Dermis microvascular lymphatic vessel endothelial cell (primary cell): ENCODE results near the gene PEX11A. TPM values are rescaled to one million over a fixed set of nuclear protein-coding genes. Genes with fewer than 3 reads are reported as not detected.
"Not testable (repeated sequence)": the region's sequence is repeated elsewhere in the genome, so short reads cannot be mapped to it uniquely, and the experiment has no call there.

Source experiments
- DNase-seq, 2 donors: peaks; one replicate each; pipeline versions ENCODE4 v3.0.0 to v3.0.0-alpha.2; 2010; ENCODE audit warnings: low read depth in 2 of 2
- total RNA-seq: library from RNA; depleted of rRNA; stranded (reverse); fragments of >200 nt; gene quantifications from 2 replicates; pipeline ENCODE4 v1.2.1, GENCODE V29; 2014

PEX11A gene, protein sequence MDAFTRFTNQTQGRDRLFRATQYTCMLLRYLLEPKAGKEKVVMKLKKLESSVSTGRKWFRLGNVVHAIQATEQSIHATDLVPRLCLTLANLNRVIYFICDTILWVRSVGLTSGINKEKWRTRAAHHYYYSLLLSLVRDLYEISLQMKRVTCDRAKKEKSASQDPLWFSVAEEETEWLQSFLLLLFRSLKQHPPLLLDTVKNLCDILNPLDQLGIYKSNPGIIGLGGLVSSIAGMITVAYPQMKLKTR
- total RNA-seq = 3.6 and 5.8 TPM in 2 replicates

DNA sequence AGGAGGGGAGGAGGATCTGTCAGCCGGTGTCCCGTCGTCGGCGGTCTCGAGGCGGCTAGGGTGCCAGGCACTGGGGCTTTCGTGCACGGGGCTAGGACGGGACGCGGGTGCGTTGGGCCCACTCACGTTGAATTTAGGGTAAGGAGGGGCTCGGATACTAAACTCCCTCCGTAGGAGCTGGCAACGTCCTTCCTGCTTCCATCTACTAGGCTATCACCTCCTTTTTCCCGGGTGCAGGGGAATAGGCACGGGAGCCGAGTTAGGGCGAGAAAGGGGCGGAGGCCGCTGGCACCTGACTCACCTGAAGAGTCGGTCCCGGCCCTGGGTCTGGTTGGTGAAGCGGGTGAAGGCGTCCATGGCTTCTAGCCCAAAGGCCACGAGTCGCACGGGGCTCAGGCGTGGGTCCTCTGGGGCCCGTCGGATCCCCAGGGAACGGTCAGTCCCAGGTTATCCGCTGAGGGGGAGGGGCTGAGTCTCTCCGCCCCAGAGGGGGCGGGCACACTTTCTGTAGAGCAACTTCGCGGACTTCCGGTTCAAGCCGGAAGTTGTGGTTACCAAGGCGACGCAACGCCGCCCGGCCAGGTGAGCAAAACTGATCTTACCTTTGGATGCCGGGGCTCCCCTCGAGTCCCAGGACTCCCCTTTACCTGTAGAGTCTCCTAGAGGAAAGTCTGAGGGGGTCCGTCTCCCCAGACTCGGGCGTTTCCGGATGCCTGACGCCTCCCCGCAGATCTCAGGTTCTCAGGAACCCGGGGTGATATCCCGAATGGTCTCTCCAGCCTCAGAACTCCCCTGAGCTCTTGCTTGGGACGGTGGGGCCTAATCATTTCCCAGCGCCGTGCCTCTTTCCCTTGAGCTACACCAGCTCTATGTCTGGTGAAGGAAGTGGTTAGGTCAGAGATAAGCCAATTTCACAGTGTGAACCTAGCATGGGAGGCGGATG is at the start of gene PEX11A, which contains the start of gene WDR93:
Gene PEX11A (minus strand): TSS at position 479 of the 943 bp plus-strand sequence. CDS start 122 bp downstream, at position 357.
Gene WDR93 (plus strand): TSS at position 536 of the 943 bp plus-strand sequence. CDS start 10,936 bp downstream, outside the sequence.
- peak; percentile 45 to 48 for DNase-seq

DNA sequence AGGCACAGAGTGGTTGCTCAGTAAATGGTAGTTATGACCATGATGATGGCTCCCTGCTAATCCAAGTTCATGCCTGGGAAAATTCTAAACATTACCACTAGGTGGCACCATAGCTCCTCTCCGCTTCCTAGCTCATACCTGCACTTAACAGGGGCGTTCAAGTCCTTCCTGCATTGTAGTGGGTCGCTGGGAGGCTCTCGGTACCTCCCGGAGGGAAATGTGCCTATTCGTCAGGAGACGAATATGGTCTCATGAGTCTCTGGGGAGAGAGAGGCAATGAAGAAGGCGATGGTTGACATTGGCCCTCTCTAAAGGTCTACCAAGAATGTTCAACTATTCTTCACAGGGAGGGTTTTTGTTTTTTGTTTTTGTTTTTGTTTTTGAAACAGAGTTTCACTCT is 49.6 kb upstream of the PEX11A start:
- DNase-seq = peak; percentile 61 to 74

DNA sequence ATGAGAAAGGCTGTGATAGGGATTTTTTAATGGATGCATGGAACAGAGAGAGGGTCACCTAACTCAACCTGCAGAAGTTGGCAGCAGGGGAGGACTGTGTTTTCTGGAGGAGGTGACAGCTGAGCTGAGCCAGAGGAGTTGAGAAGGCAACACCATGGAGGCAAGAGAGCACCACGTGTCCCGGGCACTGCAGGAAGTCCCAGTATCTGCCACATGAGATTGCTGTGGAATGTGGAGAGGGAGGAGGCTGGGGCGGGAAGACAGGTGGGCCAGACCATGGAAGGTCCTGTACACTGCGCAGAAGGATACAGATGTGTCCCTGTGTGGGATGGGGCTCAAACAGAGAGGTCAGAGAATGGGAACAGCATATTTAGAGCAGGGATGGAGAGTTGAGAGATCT is 45.2 kb upstream of the PEX11A start:
- no peak for DNase-seq

DNA sequence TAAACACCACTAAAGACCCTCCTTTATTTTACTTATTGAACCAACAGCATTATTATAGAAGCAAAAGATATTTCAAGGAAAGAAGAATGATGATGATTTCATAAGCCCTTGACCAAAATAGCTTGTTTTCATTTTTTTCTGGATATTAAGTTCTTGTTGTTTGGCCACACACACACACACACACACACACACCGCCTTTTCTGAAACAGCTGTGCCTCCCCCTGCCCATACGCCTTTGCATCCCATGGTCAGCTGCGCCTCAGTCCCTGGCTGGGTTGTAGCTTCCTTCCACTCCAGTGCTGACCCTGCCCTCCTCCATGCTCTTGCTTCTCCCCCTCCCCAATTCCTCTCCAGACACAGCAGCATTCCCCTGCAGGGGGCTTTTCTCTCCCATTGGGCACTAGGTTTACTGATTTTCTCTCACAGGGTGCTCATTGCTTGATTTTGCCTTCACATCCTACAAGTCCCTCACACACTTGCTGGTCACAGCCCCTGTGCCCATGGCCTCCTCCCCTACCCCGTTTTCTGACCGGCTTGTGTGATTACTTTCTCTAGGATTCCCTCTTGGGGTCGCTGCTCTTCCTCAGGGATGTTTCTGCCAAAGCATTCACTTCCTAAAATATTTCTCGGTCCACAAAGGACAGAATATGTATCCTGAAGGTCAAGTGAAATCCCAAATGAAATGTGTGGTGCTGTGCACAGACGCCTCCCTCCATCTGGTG is 42.1 kb upstream of the PEX11A start:
- DNase-seq = no peak

DNA sequence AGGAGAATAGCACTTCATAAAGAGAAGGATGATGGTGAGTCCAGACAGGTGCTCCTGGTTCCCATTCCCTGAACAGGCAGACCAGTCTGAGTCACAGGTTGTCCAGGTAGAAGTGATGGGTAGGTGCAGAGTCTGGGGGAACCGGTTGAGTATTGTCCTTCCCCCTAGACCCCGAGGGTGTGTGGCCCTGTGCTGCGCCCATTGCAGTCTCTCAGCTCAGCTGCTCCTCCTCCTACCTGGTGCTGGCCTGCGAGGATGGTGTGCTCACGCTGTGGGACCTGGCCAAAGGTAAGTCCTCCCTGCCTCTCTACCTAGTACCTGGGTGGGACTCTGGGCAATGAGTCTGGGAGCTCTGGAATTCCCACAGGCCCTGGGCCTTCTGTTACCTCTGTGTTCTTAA is 40.7 kb upstream of the PEX11A start:
- DNase-seq = no peak

DNA sequence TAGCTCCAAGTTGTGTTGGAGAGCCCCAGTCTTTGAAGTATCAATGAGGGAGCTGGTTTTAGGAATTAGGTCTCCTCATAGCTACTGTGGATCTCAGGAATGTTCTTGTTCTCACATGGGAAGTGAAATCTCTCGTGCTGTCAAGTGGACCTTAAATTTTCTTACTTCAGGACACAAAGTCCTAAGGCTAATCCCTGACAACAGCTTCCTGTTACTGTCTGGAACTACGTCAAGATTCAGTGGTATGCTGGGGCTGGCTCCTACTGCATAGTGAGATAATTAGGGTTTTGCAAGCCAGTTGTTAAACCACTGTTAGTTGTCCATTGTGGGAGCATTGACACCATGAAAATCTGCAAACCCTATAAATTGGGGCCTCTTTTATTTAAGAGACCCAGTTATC is 37.7 kb upstream of the PEX11A start:
- DNase-seq = no peak

DNA sequence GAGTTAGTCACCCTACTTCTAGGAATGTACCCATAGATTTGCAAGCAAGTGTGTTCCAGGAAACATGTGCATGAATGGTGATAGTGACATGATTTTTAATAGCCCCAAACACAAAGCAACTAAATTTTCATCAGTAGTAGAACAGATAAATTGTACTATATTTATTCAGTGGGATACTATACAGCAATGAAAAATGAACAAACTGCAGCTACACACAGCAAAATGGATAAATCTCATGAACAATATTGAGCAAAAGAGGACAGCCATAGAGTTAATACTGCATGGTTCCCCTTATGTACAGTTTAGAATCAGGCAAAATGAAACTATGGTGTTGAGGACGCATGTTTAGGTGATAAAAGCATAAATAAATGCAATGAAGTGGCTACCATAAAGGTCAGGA is 34.5 kb upstream of the PEX11A start:
- no peak for DNase-seq

DNA sequence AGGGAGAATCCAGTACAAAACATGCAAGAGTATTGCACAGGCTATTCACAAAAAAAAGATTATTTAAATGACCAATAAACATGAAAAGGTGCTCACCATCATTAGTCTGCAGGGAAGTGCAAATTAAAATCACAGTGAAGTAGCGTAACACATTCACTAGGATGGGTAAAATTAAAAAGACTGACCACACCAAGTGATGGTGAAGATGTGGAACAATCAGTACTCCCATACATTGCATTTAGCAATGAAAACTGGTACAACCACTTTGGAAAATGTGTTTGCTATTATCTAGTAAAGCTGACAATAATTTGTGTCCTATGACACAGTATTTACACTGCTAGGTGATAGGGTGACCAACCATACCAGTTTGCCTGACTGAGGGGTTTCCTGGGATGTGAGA is 34.1 kb upstream of the PEX11A start:
- no peak for DNase-seq

DNA sequence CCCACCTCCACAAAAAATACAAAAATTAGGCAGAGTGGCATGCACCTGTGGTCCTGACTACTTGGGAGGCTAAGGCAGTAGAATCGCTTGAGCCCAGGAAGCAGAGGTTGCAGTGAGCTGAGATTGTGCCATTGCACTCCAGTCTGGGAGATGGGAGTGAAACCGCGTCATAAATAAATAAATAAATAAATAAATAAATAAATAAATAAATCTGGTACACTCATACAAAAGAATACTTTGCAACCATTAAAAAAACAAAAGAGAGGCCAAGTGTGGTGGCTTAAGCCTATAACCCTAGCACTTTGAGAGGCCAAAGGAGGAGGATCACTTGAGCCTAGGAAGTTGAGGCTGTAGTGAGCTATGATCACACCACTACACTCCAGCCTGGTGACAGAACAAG is 32.5 kb upstream of the PEX11A start:
- no peak for DNase-seq

DNA sequence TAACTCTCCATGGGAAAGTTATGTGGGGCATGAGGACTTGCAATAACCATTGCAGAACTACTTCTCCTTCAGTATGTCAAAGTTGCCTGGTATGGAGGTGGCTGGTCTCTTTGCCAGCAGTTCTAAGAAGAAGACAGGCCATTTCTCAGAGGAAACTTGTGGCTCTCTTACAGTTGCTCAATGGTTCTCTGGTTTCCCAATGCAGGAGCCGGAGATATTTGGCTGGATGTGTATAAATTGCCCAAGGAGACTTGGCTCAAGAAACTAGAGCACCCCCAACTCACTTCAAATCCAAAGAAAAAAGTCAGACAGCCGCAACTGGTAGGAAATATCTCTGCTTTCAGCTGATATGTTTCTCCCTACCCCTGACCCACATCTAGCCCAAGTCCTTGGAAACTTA is 24.2 kb upstream of the PEX11A start:
- no peak for DNase-seq

DNA sequence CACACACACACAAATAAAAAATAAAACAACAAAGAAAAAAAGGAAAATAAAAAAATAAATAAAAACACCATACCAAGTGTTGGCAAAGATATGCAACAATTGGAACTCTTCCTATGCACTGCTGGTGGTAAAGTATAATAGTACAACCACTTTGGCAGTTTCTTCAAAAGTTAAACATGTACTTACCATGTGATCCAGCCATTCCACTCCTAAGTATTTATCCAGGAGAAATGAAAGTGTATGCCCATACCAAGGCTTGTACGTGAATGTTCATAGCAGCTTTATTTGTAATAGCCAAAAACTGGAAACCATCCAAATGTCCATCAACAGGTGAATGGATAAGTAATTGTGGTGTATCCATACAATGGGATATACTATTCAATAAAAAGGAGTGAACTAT is 17.0 kb upstream of the PEX11A start:
- no peak for DNase-seq

DNA sequence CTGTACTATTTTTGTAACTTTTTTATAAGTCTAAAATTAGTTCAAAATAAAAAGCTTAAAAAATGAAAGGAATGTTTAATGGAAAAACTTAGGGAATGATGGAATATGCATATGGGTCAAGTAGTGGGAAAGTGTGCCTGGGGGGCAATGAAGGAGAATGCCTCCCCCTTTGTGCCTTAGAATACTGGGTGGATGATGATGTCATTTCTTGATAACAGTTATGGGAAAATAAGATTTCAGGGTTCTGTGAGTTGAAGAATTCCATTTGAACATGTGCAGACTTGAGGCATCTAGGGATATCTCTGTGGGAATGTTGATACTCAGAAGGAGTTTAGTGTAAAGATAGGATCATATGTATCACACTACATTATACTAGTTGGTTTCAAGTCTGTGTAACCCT is 13.9 kb upstream of the PEX11A start:
- DNase-seq = no peak

DNA sequence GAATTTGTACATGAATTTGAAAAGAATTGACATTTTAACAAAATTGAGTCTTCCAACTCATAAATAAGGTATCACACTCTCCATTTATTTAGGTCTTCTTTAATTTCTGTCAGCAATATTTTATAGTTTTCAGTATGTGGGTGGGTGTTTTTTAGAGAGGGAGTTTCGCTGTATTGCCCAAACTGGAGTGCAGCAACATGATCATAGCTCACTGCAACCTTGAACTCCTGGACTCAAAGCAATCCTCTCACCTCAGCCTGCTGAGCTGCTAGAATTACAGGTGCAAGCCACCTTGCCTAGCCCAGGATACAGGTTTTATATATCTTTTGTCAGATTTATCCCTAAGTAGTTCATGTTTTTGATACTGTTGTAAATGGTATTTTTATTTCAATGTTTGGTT is 4.6 kb upstream of the PEX11A start:
- no peak for DNase-seq

DNA sequence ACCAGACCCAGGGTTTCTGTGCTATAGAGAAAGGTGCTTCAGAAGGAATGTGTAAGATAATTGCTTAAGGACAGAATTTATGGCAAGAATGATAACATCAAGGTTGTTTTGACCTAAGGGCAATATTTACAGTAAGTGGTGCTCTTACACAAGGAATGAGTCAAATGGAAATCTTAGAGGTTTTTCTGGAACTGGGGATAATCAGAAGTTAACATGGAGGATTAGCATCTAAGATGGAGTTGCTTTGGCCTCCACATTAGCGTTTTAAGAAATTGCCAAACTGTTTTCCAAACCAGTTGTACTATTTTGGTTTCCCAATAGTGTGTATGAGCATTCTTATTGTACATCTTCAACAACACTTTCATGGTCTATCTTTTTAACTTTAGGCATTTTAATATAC is 3.1 kb upstream of the PEX11A start:
- DNase-seq = no peak

DNA sequence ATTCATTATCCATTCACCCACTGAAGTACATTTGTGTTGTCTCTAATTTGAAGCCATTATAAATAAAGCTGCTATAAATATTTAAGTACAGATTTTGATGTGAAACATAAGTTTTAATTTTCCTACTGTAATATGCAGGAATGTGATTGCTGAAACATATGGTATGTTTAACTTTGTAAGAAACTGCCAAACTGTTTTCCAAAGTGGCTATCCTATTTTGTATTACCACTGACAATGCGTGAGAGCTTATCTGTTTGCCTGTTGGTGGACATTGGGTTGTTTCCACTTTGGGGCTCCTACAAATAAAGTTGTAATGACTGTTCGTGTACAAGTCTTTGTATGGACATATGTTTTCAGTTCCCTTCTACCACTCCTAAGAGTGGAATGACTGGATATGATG is 2.5 kb upstream of the PEX11A start:
- DNase-seq = no peak

DNA sequence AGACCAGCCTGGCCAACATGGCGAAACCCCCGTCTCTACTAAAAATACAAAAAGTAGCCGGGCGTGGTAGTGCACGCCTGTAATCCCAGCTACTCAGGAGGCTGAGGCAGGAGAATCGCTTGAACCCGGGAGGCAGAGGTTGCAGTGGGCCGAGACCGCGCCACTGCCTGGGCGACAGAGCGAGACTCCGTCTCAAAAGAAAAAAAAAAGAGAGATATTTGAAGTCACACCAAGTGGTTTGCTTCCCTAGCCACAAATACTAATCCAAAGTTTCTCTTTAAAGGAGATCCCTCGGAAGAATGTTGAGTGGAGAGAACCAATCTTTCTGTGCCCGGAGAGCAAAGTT is 651 bp downstream of the PEX11A start:
- DNase-seq = not testable (repeated sequence)

DNA sequence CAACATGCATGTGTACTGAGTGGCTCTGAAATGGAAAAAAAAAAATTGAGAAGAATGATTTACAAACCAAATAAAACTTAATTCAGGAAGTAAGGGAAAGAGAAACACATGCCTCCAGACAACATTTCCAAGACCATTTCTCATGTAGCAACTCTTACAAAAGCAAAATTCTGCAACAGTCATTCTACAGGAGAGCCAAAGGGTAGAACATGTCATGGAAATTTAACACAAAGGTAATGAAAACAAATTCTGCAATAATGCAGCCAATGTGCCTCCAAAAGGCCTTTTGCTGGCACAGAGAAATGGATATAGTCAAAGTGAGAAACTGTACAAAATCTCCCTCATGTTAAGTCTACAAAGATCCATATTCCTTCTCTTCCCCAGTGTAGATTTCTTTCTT is 4.0 kb downstream of the PEX11A start:
- DNase-seq = no peak

DNA sequence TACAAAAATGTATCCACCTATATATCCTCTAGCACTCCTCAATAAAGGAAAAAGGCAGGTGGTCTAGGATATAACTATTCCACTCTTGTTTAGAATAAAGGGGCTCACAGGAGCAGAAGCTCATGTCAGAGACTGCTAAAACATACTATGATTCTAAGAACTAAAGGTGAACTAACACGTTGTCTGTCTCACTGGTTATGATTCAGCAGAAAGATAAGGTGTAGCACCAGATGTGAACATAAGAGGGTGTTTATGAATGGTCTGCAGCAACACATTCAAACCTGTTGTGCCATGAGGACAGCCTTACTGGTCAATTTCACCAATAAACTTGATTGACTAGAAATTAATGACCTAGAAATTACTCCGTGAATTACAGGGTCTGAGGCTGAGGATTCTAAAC is 4.6 kb downstream of the PEX11A start:
- DNase-seq = no peak

DNA sequence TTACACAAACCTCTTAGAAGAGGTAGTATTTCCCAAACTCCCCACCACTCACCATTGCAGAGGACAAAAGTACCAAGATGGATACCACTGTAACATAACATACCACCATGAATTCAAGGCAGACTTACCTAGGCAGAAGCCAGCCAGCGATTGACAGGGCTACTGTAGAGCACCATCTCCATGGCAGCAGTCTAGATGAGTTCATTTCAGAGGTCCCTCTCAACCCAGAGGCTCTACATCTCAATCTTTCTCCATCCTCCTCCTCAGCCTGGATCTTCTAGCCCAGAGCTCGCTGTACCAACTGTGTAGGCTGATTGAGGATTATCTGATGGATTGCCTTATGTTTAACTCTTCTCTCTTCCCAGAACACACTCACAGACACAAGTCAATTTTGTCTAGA is 9.4 kb downstream of the PEX11A start:
- DNase-seq = no peak

DNA sequence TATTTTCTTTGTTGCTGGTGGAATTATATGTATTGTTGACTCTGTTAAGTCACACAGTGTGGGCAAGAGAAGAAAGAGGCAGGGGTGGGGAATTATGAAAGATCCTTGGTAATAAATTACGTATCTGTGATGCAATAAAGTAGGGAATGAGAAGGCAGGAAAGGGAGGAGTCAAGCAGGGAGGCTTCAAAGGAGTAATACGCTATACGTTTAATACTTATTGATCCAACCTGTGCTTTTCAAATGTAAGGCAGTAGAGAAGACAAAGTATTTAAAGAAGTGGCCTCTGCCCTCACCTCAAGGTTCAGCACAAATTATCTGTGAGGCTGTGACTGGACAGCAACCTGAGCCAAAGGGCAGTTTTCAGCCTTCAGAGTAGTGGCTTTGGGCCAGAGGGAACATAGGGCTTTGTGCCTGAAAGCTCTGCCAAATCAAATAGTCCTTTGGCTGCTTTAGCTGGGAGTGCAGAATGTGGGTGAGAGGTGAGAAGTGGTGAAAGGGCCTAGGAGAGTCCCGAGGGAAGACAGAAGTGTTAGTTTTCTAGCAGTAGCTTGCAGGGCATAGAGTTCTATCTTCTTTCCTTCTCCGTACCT is 10.2 kb downstream of the PEX11A start:
- DNase-seq = peak; percentile 40 to 51

DNA sequence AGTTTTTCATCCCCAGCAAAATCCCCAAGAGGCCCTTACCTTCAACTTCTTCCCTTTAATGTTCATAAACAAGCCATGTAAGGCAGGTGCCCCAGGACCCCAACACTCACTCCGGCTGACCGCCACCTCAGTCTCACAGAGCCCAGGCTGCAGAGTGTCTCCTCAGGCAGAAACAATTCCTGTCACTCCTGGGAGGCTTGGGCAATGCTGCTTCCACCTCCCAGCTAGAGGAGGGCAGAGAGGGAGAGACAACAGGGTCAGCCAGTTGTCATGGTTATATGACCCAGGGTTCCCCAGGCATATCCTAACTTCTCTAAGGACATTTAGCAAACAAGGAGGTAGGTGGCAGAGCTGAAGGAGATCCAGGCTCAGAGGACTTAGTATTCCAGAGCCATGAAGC is 11.3 kb downstream of the PEX11A start, which contains the start of gene PLIN1:
Gene PLIN1 (minus strand): TSS at position 156 of the 400 bp plus-strand sequence. CDS start 1,878 bp downstream, outside the sequence.
- no peak for DNase-seq

DNA sequence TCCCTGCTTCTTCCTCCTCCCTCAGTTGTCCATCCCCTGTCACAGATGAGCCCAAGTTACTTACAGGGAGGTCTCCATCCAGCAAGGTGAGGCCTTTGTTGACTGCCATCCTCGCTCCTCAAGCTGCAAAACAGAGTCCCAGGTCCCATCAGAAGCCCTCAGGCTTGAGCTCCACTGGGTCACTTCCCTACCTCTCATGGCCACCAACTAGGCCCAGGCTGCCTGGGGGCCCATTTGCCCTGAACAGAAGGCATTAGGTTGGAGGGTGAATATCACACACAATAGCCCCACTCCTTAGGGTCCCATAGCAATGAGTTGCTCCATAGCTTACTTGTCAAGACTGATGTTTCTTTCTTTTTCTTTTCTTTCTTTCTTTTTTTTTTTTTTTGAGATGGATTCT is 13.2 kb downstream of the PEX11A start:
- DNase-seq = no peak
